ENCODE data around the gene TBC1D24. TPM values are rescaled to one million over a fixed set of nuclear protein-coding genes. Genes with fewer than 3 reads are reported as not detected.

Gene TBC1D24
- total RNA-seq, 1 experiment from 2014 or later, result 15.8 TPM

DNA sequence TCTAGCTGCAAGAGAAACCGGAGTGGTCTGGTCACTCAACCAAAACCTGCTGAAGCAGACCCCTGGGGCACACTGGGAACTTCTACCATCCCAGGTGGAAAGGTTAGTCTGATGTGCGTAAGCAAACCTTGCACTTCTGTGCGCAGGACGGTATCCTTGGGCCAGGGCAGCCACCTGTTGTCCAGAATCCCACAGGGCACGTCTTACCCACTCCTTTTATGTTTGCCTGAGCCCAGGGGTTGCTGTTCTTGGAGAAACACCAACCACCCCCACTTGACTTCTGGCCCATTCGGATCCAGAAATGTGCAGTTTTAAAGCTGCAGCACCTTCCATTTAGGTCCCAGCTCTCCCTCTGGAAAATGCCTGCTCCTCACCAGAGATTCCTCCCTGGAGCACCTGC is 18.7 kb downstream of the TBC1D24 start:
- Histone ChIP-seq H3K36me3 (ENCODE audit: insufficient read depth, low read length) (no peaks in the 10 kb centered on the region), H3K4me3 (ENCODE audit: low read length) (no peak overlapping the region), H2AFZ (ENCODE audit: low read length) (no peak overlapping the region), H4K20me1 (ENCODE audit: insufficient read depth, low read depth, low read length) (no peaks in the 10 kb centered on the region), H3K27me3 (ENCODE audit: low read length) (no peaks in the 10 kb centered on the region), H3K4me2 (ENCODE audit: low read depth, low read length, poor library complexity, severe bottlenecking) (no peak overlapping the region), H3K27ac (ENCODE audit: low read length) (no peak overlapping the region), H3K9me3 (ENCODE audit: low read length) (no peaks in the 10 kb centered on the region), H3K79me2 (ENCODE audit: low read length) (peaks cover 10% of the 10 kb centered on the region; the same call in 1 of the 2 replicates), H3K9me2 (replicated peaks; ENCODE audit: insufficient read depth, low read length) (no peaks in the 10 kb centered on the region), H3K4me1 (ENCODE audit: low read length) (no peaks in the 10 kb centered on the region), H3K9ac (ENCODE audit: low read length) (no peak overlapping the region)
- no peak for DNase-seq

DNA sequence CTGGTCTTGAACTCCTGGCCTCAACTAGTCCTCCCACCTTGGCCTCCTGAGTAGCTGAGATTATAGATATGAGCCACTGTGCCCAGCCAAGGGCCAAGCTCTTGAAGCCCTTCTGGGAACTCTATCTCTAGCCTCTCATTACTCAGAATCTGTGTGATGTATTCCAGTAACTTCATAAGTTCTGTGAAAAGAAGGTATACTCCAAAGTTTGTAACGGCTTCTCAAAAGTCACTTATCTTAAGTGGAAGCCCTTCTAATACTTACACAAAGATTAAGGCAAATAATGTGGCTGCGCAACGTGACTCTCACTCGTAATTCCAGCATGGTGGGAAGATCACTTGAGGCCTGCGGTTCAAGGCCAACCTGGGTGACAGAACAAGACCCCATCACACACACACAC is 19.7 kb downstream of the TBC1D24 start:
- Histone ChIP-seq H3K9me2 (replicated peaks; ENCODE audit: insufficient read depth, low read length) (no peaks in the 10 kb centered on the region), H4K20me1 (ENCODE audit: insufficient read depth, low read depth, low read length) (no peaks in the 10 kb centered on the region), H3K79me2 (ENCODE audit: low read length) (peaks cover 10% of the 10 kb centered on the region; the same call in 1 of the 2 replicates), H3K27me3 (ENCODE audit: low read length) (no peaks in the 10 kb centered on the region), H3K4me3 (ENCODE audit: low read length) (no peak overlapping the region), H3K4me2 (ENCODE audit: low read depth, low read length, poor library complexity, severe bottlenecking) (no peak overlapping the region), H2AFZ (ENCODE audit: low read length) (no peak overlapping the region), H3K36me3 (ENCODE audit: insufficient read depth, low read length) (no peaks in the 10 kb centered on the region), H3K4me1 (ENCODE audit: low read length) (no peaks in the 10 kb centered on the region), H3K27ac (ENCODE audit: low read length) (no peak overlapping the region), H3K9ac (ENCODE audit: low read length) (no peak overlapping the region), H3K9me3 (ENCODE audit: low read length) (no peaks in the 10 kb centered on the region)
- DNase-seq, result no peak

DNA sequence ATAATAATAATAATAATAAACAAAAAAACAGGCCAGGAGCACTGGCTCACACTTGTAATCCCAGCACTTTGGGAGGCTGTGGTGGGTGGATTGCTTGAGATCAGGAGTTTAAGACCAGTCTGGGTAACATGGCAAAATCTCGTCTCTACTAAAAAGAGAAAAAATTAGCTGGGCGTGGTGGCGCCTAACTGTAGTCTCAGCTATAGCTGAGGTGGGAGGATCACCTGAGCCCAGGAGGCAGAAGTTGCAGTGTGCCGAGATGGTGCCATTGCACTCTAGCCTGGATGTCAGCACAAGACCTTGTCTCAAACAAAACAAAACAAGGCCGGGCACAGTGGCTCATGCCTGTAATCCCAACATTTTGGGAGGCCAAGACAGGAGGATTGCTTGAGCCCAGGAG is 20.1 kb downstream of the TBC1D24 start:
- no peak overlapping the region for H3K9ac ChIP-seq (ENCODE audit: low read length)
- H4K20me1 ChIP-seq (ENCODE audit: insufficient read depth, low read depth, low read length), result no peaks in the 10 kb centered on the region
- no peaks in the 10 kb centered on the region for H3K4me1 ChIP-seq (ENCODE audit: low read length)
- no peaks in the 10 kb centered on the region for H3K9me3 ChIP-seq (ENCODE audit: low read length)
- no peaks in the 10 kb centered on the region for H3K27me3 ChIP-seq (ENCODE audit: low read length)
- DNase-seq, result no peak
- no peak overlapping the region for H2AFZ ChIP-seq (ENCODE audit: low read length)
- no peak overlapping the region for H3K4me3 ChIP-seq (ENCODE audit: low read length)
- H3K4me2 ChIP-seq (ENCODE audit: low read depth, low read length, poor library complexity, severe bottlenecking), result no peak overlapping the region
- H3K36me3 ChIP-seq (ENCODE audit: insufficient read depth, low read length), result no peaks in the 10 kb centered on the region
- H3K27ac ChIP-seq (ENCODE audit: low read length), result no peak overlapping the region
- H3K79me2 ChIP-seq (ENCODE audit: low read length), result peaks cover 8% of the 10 kb centered on the region; the same call in 1 of the 2 replicates
- no peaks in the 10 kb centered on the region for H3K9me2 ChIP-seq (replicated peaks; ENCODE audit: insufficient read depth, low read length)

DNA sequence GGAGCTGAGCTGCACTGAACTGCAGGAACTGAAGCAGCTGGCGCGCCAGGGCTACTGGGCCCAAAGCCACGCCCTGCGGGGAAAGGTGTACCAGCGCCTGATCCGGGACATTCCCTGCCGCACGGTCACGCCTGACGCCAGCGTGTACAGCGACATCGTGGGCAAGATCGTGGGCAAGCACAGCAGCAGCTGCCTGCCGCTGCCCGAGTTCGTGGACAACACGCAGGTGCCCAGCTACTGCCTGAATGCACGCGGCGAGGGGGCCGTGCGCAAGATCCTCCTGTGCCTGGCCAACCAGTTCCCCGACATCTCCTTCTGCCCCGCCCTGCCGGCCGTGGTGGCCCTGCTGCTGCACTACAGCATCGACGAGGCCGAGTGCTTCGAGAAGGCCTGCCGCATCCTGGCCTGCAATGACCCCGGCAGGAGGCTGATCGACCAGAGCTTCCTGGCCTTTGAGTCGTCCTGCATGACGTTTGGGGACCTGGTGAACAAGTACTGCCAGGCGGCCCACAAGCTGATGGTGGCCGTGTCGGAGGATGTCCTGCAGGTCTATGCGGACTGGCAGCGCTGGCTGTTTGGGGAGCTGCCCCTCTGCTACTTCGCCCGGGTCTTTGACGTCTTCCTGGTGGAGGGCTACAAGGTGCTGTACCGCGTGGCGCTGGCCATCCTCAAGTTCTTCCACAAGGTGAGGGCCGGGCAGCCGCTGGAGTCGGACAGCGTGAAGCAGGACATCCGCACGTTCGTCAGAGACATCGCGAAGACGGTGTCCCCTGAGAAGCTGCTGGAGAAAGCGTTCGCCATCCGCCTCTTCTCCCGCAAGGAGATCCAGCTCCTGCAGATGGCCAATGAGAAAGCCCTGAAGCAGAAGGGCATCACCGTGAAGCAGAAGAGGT is 21.5 kb downstream of the TBC1D24 start:
- no peak for DNase-seq
- H3K4me2 ChIP-seq (ENCODE audit: low read depth, low read length, poor library complexity, severe bottlenecking), result no peak overlapping the region
- H3K9ac ChIP-seq (ENCODE audit: low read length), result no peak overlapping the region
- no peaks in the 10 kb centered on the region for H3K9me2 ChIP-seq (replicated peaks; ENCODE audit: insufficient read depth, low read length)
- no peaks in the 10 kb centered on the region for H3K36me3 ChIP-seq (ENCODE audit: insufficient read depth, low read length)
- H3K4me3 ChIP-seq (ENCODE audit: low read length), result no peak overlapping the region
- H3K27ac ChIP-seq (ENCODE audit: low read length), result no peak overlapping the region
- peaks cover 6% of the 10 kb centered on the region for H3K4me1 ChIP-seq (ENCODE audit: low read length)
- no peaks in the 10 kb centered on the region for H3K9me3 ChIP-seq (ENCODE audit: low read length)
- H4K20me1 ChIP-seq (ENCODE audit: insufficient read depth, low read depth, low read length), result 0 out of 2 replicates have a peak, but pooled peaks cover 2% of the 10 kb centered on the region
- no peaks in the 10 kb centered on the region for H3K27me3 ChIP-seq (ENCODE audit: low read length)
- H2AFZ ChIP-seq (ENCODE audit: low read length), result no peak overlapping the region
- H3K79me2 ChIP-seq (ENCODE audit: low read length), result no peaks in the 10 kb centered on the region; the same call in 1 of the 2 replicates

GRCh38 chr16:2497116-2497630 is 22.2 kb downstream of the TBC1D24 start:
- Histone ChIP-seq H3K27ac (ENCODE audit: low read length) (no peak overlapping the region), H3K36me3 (ENCODE audit: insufficient read depth, low read length) (peaks cover 2% of the 10 kb centered on the region; the same call in 1 of the 2 replicates), H3K9me2 (replicated peaks; ENCODE audit: insufficient read depth, low read length) (no peaks in the 10 kb centered on the region), H4K20me1 (ENCODE audit: insufficient read depth, low read depth, low read length) (0 out of 2 replicates have a peak, but pooled peaks cover 6% of the 10 kb centered on the region), H3K4me3 (ENCODE audit: low read length) (no peak overlapping the region), H3K4me2 (ENCODE audit: low read depth, low read length, poor library complexity, severe bottlenecking) (no peak overlapping the region), H2AFZ (ENCODE audit: low read length) (no peak overlapping the region), H3K9me3 (ENCODE audit: low read length) (no peaks in the 10 kb centered on the region), H3K4me1 (ENCODE audit: low read length) (peaks cover 8% of the 10 kb centered on the region), H3K27me3 (ENCODE audit: low read length) (no peaks in the 10 kb centered on the region), H3K79me2 (ENCODE audit: low read length) (no peaks in the 10 kb centered on the region; the same call in 1 of the 2 replicates), H3K9ac (ENCODE audit: low read length) (no peak overlapping the region)
- DNase-seq, result no peak

GRCh38 chr16:2497695-2498484 is 23.0 kb downstream of the TBC1D24 start:
- H3K4me1 ChIP-seq (ENCODE audit: low read length), result peaks cover 8% of the 10 kb centered on the region
- no peaks in the 10 kb centered on the region for H3K79me2 ChIP-seq (ENCODE audit: low read length)
- no peaks in the 10 kb centered on the region for H3K27me3 ChIP-seq (ENCODE audit: low read length)
- H3K27ac ChIP-seq (ENCODE audit: low read length), result no peak overlapping the region
- H2AFZ ChIP-seq (ENCODE audit: low read length), result no peak overlapping the region
- no peak for DNase-seq
- H3K9ac ChIP-seq (ENCODE audit: low read length), result no peak overlapping the region
- H3K4me3 ChIP-seq (ENCODE audit: low read length), result no peak overlapping the region
- no peak overlapping the region for H3K4me2 ChIP-seq (ENCODE audit: low read depth, low read length, poor library complexity, severe bottlenecking)
- H3K36me3 ChIP-seq (ENCODE audit: insufficient read depth, low read length), result peaks cover 2% of the 10 kb centered on the region; the same call in 1 of the 2 replicates
- 0 out of 2 replicates have a peak, but pooled peaks cover 6% of the 10 kb centered on the region for H4K20me1 ChIP-seq (ENCODE audit: insufficient read depth, low read depth, low read length)
- no peaks in the 10 kb centered on the region for H3K9me3 ChIP-seq (ENCODE audit: low read length)
- no peaks in the 10 kb centered on the region for H3K9me2 ChIP-seq (replicated peaks; ENCODE audit: insufficient read depth, low read length)

GRCh38 chr16:2498531-2499253 is 23.8 kb downstream of the TBC1D24 start:
- H3K9me3 ChIP-seq (ENCODE audit: low read length), result no peaks in the 10 kb centered on the region
- no peaks in the 10 kb centered on the region for H3K79me2 ChIP-seq (ENCODE audit: low read length)
- no peak for DNase-seq
- H3K36me3 ChIP-seq (ENCODE audit: insufficient read depth, low read length), result peaks cover 2% of the 10 kb centered on the region; the same call in 1 of the 2 replicates
- H3K9ac ChIP-seq (ENCODE audit: low read length), result no peak overlapping the region
- H2AFZ ChIP-seq (ENCODE audit: low read length), result no peak overlapping the region
- H3K4me3 ChIP-seq (ENCODE audit: low read length), result no peak overlapping the region
- no peak overlapping the region for H3K27ac ChIP-seq (ENCODE audit: low read length)
- H4K20me1 ChIP-seq (ENCODE audit: insufficient read depth, low read depth, low read length), result 0 out of 2 replicates have a peak, but pooled peaks cover 6% of the 10 kb centered on the region
- no peaks in the 10 kb centered on the region for H3K9me2 ChIP-seq (replicated peaks; ENCODE audit: insufficient read depth, low read length)
- H3K4me1 ChIP-seq (ENCODE audit: low read length), result peaks cover 8% of the 10 kb centered on the region
- H3K4me2 ChIP-seq (ENCODE audit: low read depth, low read length, poor library complexity, severe bottlenecking), result no peak overlapping the region
- no peaks in the 10 kb centered on the region for H3K27me3 ChIP-seq (ENCODE audit: low read length)
